ENCODE results near the gene SIKE1. TPM values are rescaled to one million over a fixed set of nuclear protein-coding genes. Genes with fewer than 3 reads are reported as not detected.
"Not testable (repeated sequence)": the region's sequence is repeated elsewhere in the genome, so short reads cannot be mapped to it uniquely, and the experiment has no call there.

The SIKE1 gene
- total RNA-seq, 1 experiment from 2014 or later = 26.7 TPM

DNA sequence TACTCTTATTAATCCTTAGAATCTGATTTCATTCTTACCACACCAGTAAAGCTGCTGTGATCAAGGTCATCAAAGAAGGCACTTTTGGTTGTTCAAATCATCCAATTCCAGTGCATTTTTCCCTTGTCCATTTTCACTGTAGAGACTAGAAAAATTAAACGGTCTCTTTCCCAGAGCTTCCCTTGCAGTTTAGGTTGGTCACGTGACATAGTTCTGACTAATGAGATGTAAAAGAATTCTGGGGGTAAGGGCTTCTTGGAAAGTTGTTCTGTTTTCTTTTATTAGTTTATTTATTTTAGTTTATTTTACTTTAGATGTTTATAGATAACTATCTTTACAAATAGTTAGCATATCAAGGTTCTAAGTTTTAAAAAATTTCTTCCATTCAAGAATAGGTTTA lies 39.9 kb upstream of the SIKE1 start:
- no peak for DNase-seq
- CTCF ChIA-PET = interaction anchor here (0.5 kb wide), 1 partner anchor 41 kb away, joined by 3 read pairs; no protein-coding TSS in a partner anchor
- Mint-ChIP-seq H3K36me3 (ENCODE audit: insufficient read depth, unreplicated experiment) (no peaks in the 10 kb centered on the region), H3K27me3 (ENCODE audit: unreplicated experiment) (no peaks in the 10 kb centered on the region), H3K27ac (ENCODE audit: unreplicated experiment) (no peak overlapping the region), H3K9me3 (ENCODE audit: low read depth, unreplicated experiment) (no peaks in the 10 kb centered on the region), H3K4me1 (ENCODE audit: low read depth, unreplicated experiment) (no peaks in the 10 kb centered on the region), H3K4me3 (ENCODE audit: low read depth, unreplicated experiment) (no peak overlapping the region)
- intact Hi-C loops (cut with micrococcal nuclease; ENCODE audit: unreplicated experiment) = no loop called here
- TF ChIP-seq, protein P1, sequence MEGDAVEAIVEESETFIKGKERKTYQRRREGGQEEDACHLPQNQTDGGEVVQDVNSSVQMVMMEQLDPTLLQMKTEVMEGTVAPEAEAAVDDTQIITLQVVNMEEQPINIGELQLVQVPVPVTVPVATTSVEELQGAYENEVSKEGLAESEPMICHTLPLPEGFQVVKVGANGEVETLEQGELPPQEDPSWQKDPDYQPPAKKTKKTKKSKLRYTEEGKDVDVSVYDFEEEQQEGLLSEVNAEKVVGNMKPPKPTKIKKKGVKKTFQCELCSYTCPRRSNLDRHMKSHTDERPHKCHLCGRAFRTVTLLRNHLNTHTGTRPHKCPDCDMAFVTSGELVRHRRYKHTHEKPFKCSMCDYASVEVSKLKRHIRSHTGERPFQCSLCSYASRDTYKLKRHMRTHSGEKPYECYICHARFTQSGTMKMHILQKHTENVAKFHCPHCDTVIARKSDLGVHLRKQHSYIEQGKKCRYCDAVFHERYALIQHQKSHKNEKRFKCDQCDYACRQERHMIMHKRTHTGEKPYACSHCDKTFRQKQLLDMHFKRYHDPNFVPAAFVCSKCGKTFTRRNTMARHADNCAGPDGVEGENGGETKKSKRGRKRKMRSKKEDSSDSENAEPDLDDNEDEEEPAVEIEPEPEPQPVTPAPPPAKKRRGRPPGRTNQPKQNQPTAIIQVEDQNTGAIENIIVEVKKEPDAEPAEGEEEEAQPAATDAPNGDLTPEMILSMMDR (IDR thresholded peaks at IDR 0.05; ENCODE audit: unreplicated experiment) = no peak
- no TSS peak for BruUV-seq (replicated peaks)

DNA sequence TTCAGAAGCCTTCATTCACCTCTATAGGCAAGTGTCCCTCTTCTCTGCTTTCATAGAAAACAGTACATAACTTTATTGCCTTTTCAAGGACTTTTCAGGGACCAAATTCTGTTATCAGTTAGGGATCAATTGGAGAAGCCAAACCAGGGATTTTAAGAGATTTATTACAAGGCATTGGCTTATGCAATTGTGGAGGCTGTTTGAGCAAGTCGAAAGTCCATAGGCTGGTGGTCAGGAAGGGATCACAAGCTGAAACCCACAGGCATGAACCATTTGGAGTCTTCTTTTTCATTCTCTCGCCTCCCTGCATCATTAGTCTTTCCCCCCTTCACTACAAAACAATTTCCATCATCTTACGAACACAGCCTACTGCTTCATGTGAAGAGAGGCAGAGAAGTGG lies 39.4 kb upstream of the SIKE1 start:
- H3K4me3 Mint-ChIP-seq (ENCODE audit: low read depth, unreplicated experiment) = no peak overlapping the region
- intact Hi-C loops (cut with micrococcal nuclease; ENCODE audit: unreplicated experiment) = no loop called here
- no peaks in the 10 kb centered on the region for H3K4me1 Mint-ChIP-seq (ENCODE audit: low read depth, unreplicated experiment)
- no peaks in the 10 kb centered on the region for H3K36me3 Mint-ChIP-seq (ENCODE audit: insufficient read depth, unreplicated experiment)
- CTCF ChIA-PET = interaction anchor here (0.5 kb wide), 1 partner anchor 42 kb away, joined by 3 read pairs; no protein-coding TSS in a partner anchor
- no peak for DNase-seq
- H3K27ac Mint-ChIP-seq (ENCODE audit: unreplicated experiment) = no peak overlapping the region
- BruUV-seq (replicated peaks) = no TSS peak
- no peaks in the 10 kb centered on the region for H3K27me3 Mint-ChIP-seq (ENCODE audit: unreplicated experiment)
- H3K9me3 Mint-ChIP-seq (ENCODE audit: low read depth, unreplicated experiment) = no peaks in the 10 kb centered on the region
- TF ChIP-seq, protein P1 (IDR thresholded peaks at IDR 0.05; ENCODE audit: unreplicated experiment) = no peak

GRCh38 chr1:114804449-114804848 lies 24.0 kb upstream of the SIKE1 start:
- H3K36me3 Mint-ChIP-seq (ENCODE audit: insufficient read depth, unreplicated experiment); BruUV-seq (replicated peaks); H3K9me3 Mint-ChIP-seq (ENCODE audit: low read depth, unreplicated experiment); CTCF ChIA-PET; H3K27ac Mint-ChIP-seq (ENCODE audit: unreplicated experiment); H3K4me3 Mint-ChIP-seq (ENCODE audit: low read depth, unreplicated experiment); H3K4me1 Mint-ChIP-seq (ENCODE audit: low read depth, unreplicated experiment); DNase-seq; intact Hi-C loops (cut with micrococcal nuclease; ENCODE audit: unreplicated experiment): not testable (repeated sequence)
- H3K27me3 Mint-ChIP-seq (ENCODE audit: unreplicated experiment) = peaks cover 32% of the 10 kb centered on the region

GRCh38 chr1:114803001-114803400 lies 22.5 kb upstream of the SIKE1 start:
- Mint-ChIP-seq H3K27ac (ENCODE audit: unreplicated experiment) (no peak overlapping the region), H3K36me3 (ENCODE audit: insufficient read depth, unreplicated experiment) (no peaks in the 10 kb centered on the region), H3K9me3 (ENCODE audit: low read depth, unreplicated experiment) (no peaks in the 10 kb centered on the region), H3K27me3 (ENCODE audit: unreplicated experiment) (peaks cover 44% of the 10 kb centered on the region), H3K4me1 (ENCODE audit: low read depth, unreplicated experiment) (no peaks in the 10 kb centered on the region), H3K4me3 (ENCODE audit: low read depth, unreplicated experiment) (no peak overlapping the region)
- intact Hi-C loops (cut with micrococcal nuclease; ENCODE audit: unreplicated experiment) = no loop called here
- CTCF ChIA-PET = no interaction called here
- no TSS peak for BruUV-seq (replicated peaks)
- TF ChIP-seq, protein P1 (IDR thresholded peaks at IDR 0.05; ENCODE audit: unreplicated experiment) = no peak
- no peak for DNase-seq

DNA sequence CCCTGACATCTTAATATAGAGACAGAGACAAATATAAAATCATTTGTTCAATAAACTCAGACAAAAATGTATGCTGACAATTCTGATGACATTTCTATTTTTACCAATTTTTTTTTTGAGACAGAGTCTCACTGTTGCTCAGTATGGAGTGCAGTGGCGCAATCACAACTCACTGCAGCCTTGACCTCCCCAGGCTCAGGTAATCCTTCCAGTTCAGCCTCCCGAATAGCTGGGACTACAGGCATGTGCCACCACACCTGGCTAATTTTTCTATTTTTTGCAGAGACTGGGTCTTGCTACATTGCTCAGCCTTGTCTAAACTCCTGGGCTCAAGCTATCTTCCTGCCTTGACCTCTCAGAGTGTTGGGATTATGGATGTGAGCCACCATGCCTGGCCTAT lies 13.6 kb upstream of the SIKE1 start:
- CTCF ChIA-PET = interaction anchor here (0.6 kb wide), 1 partner anchor 486 kb away, joined by 3 read pairs; no protein-coding TSS in a partner anchor
- DNase-seq = no peak
- no peaks in the 10 kb centered on the region for H3K36me3 Mint-ChIP-seq (ENCODE audit: insufficient read depth, unreplicated experiment)
- no peaks in the 10 kb centered on the region for H3K4me1 Mint-ChIP-seq (ENCODE audit: low read depth, unreplicated experiment)
- intact Hi-C loops (cut with micrococcal nuclease; ENCODE audit: unreplicated experiment) = no loop called here
- TF ChIP-seq, protein P1 (IDR thresholded peaks at IDR 0.05; ENCODE audit: unreplicated experiment) = no peak
- peaks cover 60% of the 10 kb centered on the region for H3K27me3 Mint-ChIP-seq (ENCODE audit: unreplicated experiment)
- peaks cover 2% of the 10 kb centered on the region for H3K9me3 Mint-ChIP-seq (ENCODE audit: low read depth, unreplicated experiment)
- BruUV-seq (replicated peaks) = no TSS peak
- no peak overlapping the region for H3K4me3 Mint-ChIP-seq (ENCODE audit: low read depth, unreplicated experiment)
- no peak overlapping the region for H3K27ac Mint-ChIP-seq (ENCODE audit: unreplicated experiment)

DNA sequence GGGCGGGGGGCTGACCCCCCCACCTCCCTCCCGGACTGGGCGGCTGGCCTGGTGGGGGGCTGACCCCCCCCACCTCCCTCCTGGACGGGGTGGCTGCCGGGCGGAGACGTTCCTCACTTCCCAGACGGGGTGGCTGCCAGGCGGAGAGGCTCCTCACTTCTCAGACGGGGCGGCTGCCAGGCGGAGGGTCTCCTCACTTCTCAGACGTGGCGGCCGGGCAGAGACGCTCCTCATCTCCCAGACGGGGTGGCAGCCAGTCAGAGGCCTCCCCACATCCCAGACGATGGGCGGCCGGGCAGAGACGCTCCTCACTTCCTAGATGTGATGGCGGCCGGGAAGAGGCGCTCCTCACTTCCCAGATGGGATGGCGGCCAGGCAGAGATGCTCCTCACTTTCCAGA lies 10.1 kb upstream of the SIKE1 start:
- H3K36me3 Mint-ChIP-seq (ENCODE audit: insufficient read depth, unreplicated experiment); CTCF ChIA-PET; H3K4me3 Mint-ChIP-seq (ENCODE audit: low read depth, unreplicated experiment); DNase-seq; H3K4me1 Mint-ChIP-seq (ENCODE audit: low read depth, unreplicated experiment); H3K27ac Mint-ChIP-seq (ENCODE audit: unreplicated experiment); intact Hi-C loops (cut with micrococcal nuclease; ENCODE audit: unreplicated experiment); BruUV-seq (replicated peaks): not testable (repeated sequence)
- peaks cover 57% of the 10 kb centered on the region for H3K27me3 Mint-ChIP-seq (ENCODE audit: unreplicated experiment)
- H3K9me3 Mint-ChIP-seq (ENCODE audit: low read depth, unreplicated experiment) = peaks cover 12% of the 10 kb centered on the region

DNA sequence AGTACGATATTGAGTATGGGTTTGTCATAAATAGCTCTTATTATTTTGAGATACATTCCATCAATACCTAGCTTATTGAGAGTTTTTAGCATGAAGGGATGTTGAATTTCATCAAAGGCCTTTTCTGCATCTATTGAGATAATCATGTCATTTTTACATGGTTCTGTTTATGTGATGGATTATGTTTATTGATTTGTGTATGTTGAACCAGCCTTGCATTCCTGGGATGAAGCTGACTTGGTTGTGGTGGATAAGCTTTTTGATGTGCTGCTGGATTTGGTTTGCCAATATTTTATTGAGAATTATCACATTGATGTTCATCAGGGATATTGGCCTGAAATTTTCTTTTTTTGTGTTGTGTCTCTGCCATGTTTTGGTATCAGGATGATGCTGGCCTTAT lies 6.0 kb upstream of the SIKE1 start:
- H3K4me1 Mint-ChIP-seq (ENCODE audit: low read depth, unreplicated experiment); H3K4me3 Mint-ChIP-seq (ENCODE audit: low read depth, unreplicated experiment); DNase-seq; H3K36me3 Mint-ChIP-seq (ENCODE audit: insufficient read depth, unreplicated experiment); H3K9me3 Mint-ChIP-seq (ENCODE audit: low read depth, unreplicated experiment); BruUV-seq (replicated peaks); H3K27ac Mint-ChIP-seq (ENCODE audit: unreplicated experiment); CTCF ChIA-PET; intact Hi-C loops (cut with micrococcal nuclease; ENCODE audit: unreplicated experiment): not testable (repeated sequence)
- H3K27me3 Mint-ChIP-seq (ENCODE audit: unreplicated experiment) = peaks cover 41% of the 10 kb centered on the region
